Trophoblast cell (in vitro differentiated cells and primary cell): Measurements from ENCODE around the gene ACSM2B.
"Not testable (repeated sequence)": the region's sequence is repeated elsewhere in the genome, so short reads cannot be mapped to it uniquely, and the experiment has no call there.

Source experiments
- DNase-seq, 2 donors: peaks; one replicate each; pipeline ENCODE4 v3.0.0-alpha.2; 2016
- H2AFZ ChIP-seq: 2 replicates; pipeline ENCODE4 v1.6.1; 2013; ENCODE audit warnings: low read length, moderate library complexity, mild to moderate bottlenecking; ENCODE audit not compliant: insufficient read depth, poor library complexity
- H2AK5ac ChIP-seq: 2 replicates; pipeline ENCODE4 v1.6.1; 2013; ENCODE audit warnings: mild to moderate bottlenecking, low read length
- H2BK120ac ChIP-seq: 2 replicates; pipeline ENCODE4 v1.6.1; 2013; ENCODE audit warnings: low read length, mild to moderate bottlenecking, moderate library complexity; ENCODE audit not compliant: insufficient read depth, poor library complexity
- H2BK12ac ChIP-seq: 2 replicates; pipeline ENCODE4 v1.6.1; 2013; ENCODE audit warnings: mild to moderate bottlenecking, low read length, moderate library complexity
- H2BK5ac ChIP-seq: 2 replicates; pipeline ENCODE4 v1.6.1; 2013; ENCODE audit warnings: low read length, low read depth, moderate library complexity, mild to moderate bottlenecking; ENCODE audit not compliant: poor library complexity
- H3K14ac ChIP-seq: 2 replicates; pipeline ENCODE4 v1.6.1; 2013; ENCODE audit warnings: mild to moderate bottlenecking, low read length
- H3K18ac ChIP-seq: 2 replicates; pipeline ENCODE4 v1.6.1; 2013; ENCODE audit warnings: mild to moderate bottlenecking, low read length
- H3K23ac ChIP-seq: 2 replicates; pipeline ENCODE4 v1.6.1; 2013; ENCODE audit warnings: low read length
- H3K27ac ChIP-seq: 2 replicates; pipeline ENCODE4 v1.5.1; 2013; ENCODE audit warnings: low read depth, mild to moderate bottlenecking, inconsistent platforms, low read length, moderate library complexity
- H3K27me3 ChIP-seq: 2 replicates; pipeline ENCODE4 v1.6.1; 2013; ENCODE audit warnings: inconsistent platforms, mild to moderate bottlenecking, low read length, moderate library complexity; ENCODE audit not compliant: insufficient read depth
- H3K36me3 ChIP-seq, 2 experiments: 1 replicate in 1 of 2; 2 replicates in 1 of 2; pipeline ENCODE4 v1.6.1; 2013; ENCODE audit warnings: low read length in 2 of 2, mild to moderate bottlenecking in 2 of 2, moderate library complexity in 1 of 2; ENCODE audit not compliant: insufficient read depth in 2 of 2, control insufficient read depth in 1 of 2
- H3K4ac ChIP-seq: 2 replicates; pipeline ENCODE4 v1.6.1; 2013; ENCODE audit warnings: low read depth, mild to moderate bottlenecking, low read length, moderate library complexity
- H3K4me1 ChIP-seq, 2 experiments: 1 replicate in 1 of 2; 2 replicates in 1 of 2; pipeline ENCODE4 v1.6.1; 2013; ENCODE audit warnings: low read length in 2 of 2, mild to moderate bottlenecking in 2 of 2, moderate library complexity in 1 of 2; ENCODE audit not compliant: insufficient read depth in 2 of 2, control insufficient read depth in 1 of 2
- H3K4me2 ChIP-seq: 2 replicates; pipeline ENCODE4 v1.6.1; 2013; ENCODE audit warnings: inconsistent platforms, mild to moderate bottlenecking, low read length, moderate library complexity
- H3K4me3 ChIP-seq: 2 replicates; pipeline ENCODE4 v1.5.1; 2013; ENCODE audit warnings: mild to moderate bottlenecking, low read depth, low read length, inconsistent platforms
- H3K79me1 ChIP-seq: one replicate; pipeline ENCODE4 v1.6.1; 2013; ENCODE audit warnings: low read length
- H3K79me2 ChIP-seq: 2 replicates; pipeline ENCODE4 v1.6.1; 2013; ENCODE audit warnings: low read length, mild to moderate bottlenecking; ENCODE audit not compliant: control insufficient read depth, insufficient read depth, poor library complexity
- H3K9ac ChIP-seq: 2 replicates; pipeline ENCODE4 v1.6.1; 2013; ENCODE audit warnings: mild to moderate bottlenecking, low read length
- H3K9me3 ChIP-seq: 2 replicates; pipeline ENCODE4 v1.6.1; 2013; ENCODE audit warnings: low read depth, mild to moderate bottlenecking, control low read depth, inconsistent platforms, low read length; ENCODE audit not compliant: insufficient read depth
- H4K12ac ChIP-seq: 2 replicates; pipeline ENCODE4 v1.6.1; 2013; ENCODE audit warnings: low read depth, mild to moderate bottlenecking, low read length, moderate library complexity
- H4K8ac ChIP-seq: 2 replicates; pipeline ENCODE4 v1.6.1; 2013; ENCODE audit warnings: low read depth, mild to moderate bottlenecking, low read length, moderate library complexity
- H4K91ac ChIP-seq: one replicate; pipeline ENCODE4 v1.6.1; 2013; ENCODE audit warnings: low read depth, mild to moderate bottlenecking, low read length, moderate library complexity
- WGBS: extraction: QIAGEN DNeasy Blood & Tissue Kit; methylation state at CpG from one replicate; pipeline ENCODE4 v1.1.7; 2013; ENCODE audit warnings: missing lambda C conversion rate; ENCODE audit not compliant: insufficient read length, insufficient coverage; ENCODE audit errors: extremely low coverage; 5-methylcytosine and 5-hydroxymethylcytosine counted together

Gene ACSM2B

DNA sequence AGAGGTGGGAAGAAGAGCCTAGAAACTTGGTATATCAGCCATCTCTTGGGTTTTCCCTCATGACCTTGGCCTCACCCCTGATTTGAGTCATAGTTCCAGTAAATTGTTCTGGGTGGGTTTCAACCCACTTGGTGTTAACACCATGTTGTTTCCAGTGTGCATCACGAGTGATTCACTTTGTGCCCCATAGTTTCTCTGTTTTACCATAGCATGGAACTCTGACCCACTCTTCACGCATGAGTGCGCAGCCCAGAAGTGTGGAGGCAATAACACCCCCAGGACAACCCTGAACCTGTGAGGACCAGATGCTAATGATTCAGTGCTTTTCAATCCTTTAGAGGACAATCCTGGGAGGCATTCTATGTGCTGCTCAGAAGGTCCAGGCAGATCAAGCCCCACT lies 21.5 kb downstream of the ACSM2B start:
- H3K79me2 ChIP-seq, H3K27me3 ChIP-seq, H3K9me3 ChIP-seq, H4K91ac ChIP-seq, H2AFZ ChIP-seq, H2AK5ac ChIP-seq, H3K4ac ChIP-seq, H3K36me3 ChIP-seq, H2BK12ac ChIP-seq, H3K27ac ChIP-seq, H2BK5ac ChIP-seq, H4K12ac ChIP-seq, H3K14ac ChIP-seq, H3K23ac ChIP-seq, H3K4me3 ChIP-seq, H3K4me1 ChIP-seq, H3K18ac ChIP-seq, H4K8ac ChIP-seq, DNase-seq, H3K4me2 ChIP-seq, H2BK120ac ChIP-seq, H3K79me1 ChIP-seq, H3K9ac ChIP-seq: not testable (repeated sequence)
- WGBS: no CpG with 5 or more reads among the region's 3 CpGs

DNA sequence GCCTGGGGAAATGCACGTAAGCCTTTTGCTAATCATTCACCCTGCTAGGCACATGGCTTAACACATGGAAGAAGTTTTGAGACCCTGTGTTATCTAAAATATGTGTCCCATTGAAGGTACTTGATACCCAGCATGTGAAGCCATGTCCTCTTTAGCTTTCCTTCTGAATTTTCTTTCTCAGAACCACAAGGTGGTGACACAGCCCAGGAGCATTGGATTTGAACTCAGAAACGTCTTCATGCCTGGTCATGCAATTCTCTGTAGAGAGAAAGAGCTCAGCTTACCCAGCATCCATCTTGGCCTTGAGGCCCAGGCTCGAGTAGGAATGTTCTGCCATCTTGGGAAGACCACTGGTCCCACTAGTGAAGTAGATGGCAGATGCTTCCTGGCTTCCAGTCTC lies 22.7 kb downstream of the ACSM2B start:
- H3K27me3 ChIP-seq: not testable (repeated sequence)

DNA sequence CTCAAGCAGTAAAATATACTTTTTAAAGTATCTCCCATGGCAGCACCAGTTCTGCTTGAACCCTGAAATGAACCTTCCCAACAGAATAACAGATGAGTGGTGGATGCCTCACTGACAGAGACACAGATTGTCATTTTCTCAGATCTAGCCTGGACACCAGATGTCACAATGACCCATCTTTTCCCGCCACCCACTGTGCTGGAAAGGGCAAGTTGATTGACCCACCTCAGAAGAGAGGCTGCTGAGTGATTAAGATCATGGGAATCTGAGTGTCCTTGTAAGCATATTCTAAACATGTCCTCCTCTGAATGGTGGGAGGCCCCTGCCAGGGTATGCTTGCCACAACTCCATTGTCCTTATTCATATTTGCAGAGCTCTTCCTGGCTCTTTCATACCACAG lies 29.2 kb downstream of the ACSM2B start:
- H3K4ac ChIP-seq: not testable (repeated sequence)

More for the DNA sequence above, 22.7 kb downstream of the ACSM2B start:
- not testable (repeated sequence) for H3K4me3 ChIP-seq, H2AFZ ChIP-seq, H3K79me2 ChIP-seq, H2AK5ac ChIP-seq, H3K4me2 ChIP-seq, H3K27ac ChIP-seq, H3K9me3 ChIP-seq, H3K4me1 ChIP-seq, DNase-seq, H2BK5ac ChIP-seq, H3K18ac ChIP-seq, H3K4ac ChIP-seq, H4K8ac ChIP-seq, H2BK12ac ChIP-seq, H3K36me3 ChIP-seq, H4K91ac ChIP-seq, H2BK120ac ChIP-seq, H3K9ac ChIP-seq, H3K23ac ChIP-seq, H4K12ac ChIP-seq, H3K14ac ChIP-seq, H3K79me1 ChIP-seq
- no CpG with 5 or more reads among the region's 3 CpGs for WGBS

DNA sequence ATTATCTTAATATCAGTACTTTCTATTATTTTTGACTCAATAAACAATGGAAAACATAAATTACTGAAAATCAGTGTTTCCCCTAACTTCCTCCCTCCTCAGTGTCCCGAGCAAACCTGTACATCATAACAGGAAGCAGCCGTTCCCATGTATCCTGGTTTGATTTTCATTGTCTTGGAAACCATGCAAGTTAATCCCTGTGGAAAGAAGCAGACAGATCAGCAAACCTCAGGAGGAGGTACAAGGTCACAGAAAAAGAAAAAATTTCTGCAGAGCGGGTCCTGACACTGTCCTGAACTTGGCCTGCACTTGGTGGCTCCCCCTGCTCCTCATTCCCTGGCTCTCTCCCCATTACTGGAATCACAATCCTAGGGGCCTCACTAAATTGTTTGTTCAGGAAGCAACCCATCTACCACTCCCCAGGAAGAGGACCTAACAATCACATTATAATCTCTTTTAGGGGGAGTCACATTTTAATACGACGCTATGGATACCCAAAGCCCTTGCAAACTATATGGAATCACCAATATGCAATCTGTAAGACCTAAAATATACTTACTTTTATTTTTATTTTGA lies 29.8 kb downstream of the ACSM2B start:
- H3K9me3 ChIP-seq, H2BK5ac ChIP-seq, H4K91ac ChIP-seq, H3K4me2 ChIP-seq, H4K8ac ChIP-seq, H3K79me2 ChIP-seq, DNase-seq, H3K27ac ChIP-seq, H3K4ac ChIP-seq, H3K4me3 ChIP-seq, H4K12ac ChIP-seq, H2BK120ac ChIP-seq, H3K4me1 ChIP-seq, H3K18ac ChIP-seq, H2AFZ ChIP-seq, H3K9ac ChIP-seq, H3K36me3 ChIP-seq, H2BK12ac ChIP-seq, H3K14ac ChIP-seq, H3K27me3 ChIP-seq, H3K23ac ChIP-seq, H2AK5ac ChIP-seq, H3K79me1 ChIP-seq: not testable (repeated sequence)
- WGBS: no CpG with 5 or more reads among the region's 5 CpGs

More for the DNA sequence above, 29.2 kb downstream of the ACSM2B start:
- not testable (repeated sequence) for H4K91ac ChIP-seq, H2BK5ac ChIP-seq, H3K4me1 ChIP-seq, H3K27me3 ChIP-seq, H4K8ac ChIP-seq, H3K27ac ChIP-seq, H3K23ac ChIP-seq, H3K4me2 ChIP-seq, H3K36me3 ChIP-seq, H3K9me3 ChIP-seq, H3K18ac ChIP-seq, H3K79me1 ChIP-seq, H2BK12ac ChIP-seq, H3K14ac ChIP-seq, H3K4me3 ChIP-seq, H2BK120ac ChIP-seq, H3K9ac ChIP-seq, H4K12ac ChIP-seq, H2AFZ ChIP-seq, DNase-seq, H2AK5ac ChIP-seq, H3K79me2 ChIP-seq
- no CpG with 5 or more reads among the region's 1 CpG for WGBS
